Psoas muscle (tissue), 8 donors: Measurements from ENCODE around the gene CNTRL. TPM values are rescaled to one million over a fixed set of nuclear protein-coding genes. Genes with fewer than 3 reads are reported as not detected.

Source experiments
- ATAC-seq, 4 donors: fragments of 200-7000 bp; cut with Tn5 transposase; one replicate each; pipeline ENCODE4 v1.9.1; 2020; ENCODE audit warnings: moderate library complexity in 3 of 4, mild to moderate bottlenecking in 2 of 4
- DNase-seq, 2 donors: peaks; one replicate each; pipeline ENCODE4 v3.0.0-alpha.2; 2020
- H3K27ac ChIP-seq: fragments of 200-600 bp; one replicate; pipeline ENCODE4 v1.8.0; 2022
- H3K27me3 ChIP-seq, 3 donors: fragments of 200-600 bp in 1 of 3; one replicate each; pipeline versions ENCODE4 v1.6.1 to v1.8.0; 2013 to 2022; ENCODE audit warnings: low read length in 2 of 3, mild to moderate bottlenecking in 2 of 3, moderate library complexity in 1 of 3; ENCODE audit not compliant: insufficient read depth in 3 of 3
- H3K36me3 ChIP-seq, 2 donors: fragments of 200-600 bp in 1 of 2; one replicate each; pipeline versions ENCODE4 v1.6.1 to v1.8.0; 2013 to 2022; ENCODE audit warnings: low read depth in 1 of 2, mild to moderate bottlenecking in 1 of 2, moderate library complexity in 1 of 2; ENCODE audit not compliant: insufficient read depth in 1 of 2
- H3K4me1 ChIP-seq: fragments of 200-600 bp; one replicate; pipeline ENCODE4 v1.8.0; 2022
- H3K4me3 ChIP-seq: fragments of 200-600 bp; one replicate; pipeline ENCODE4 v1.8.0; 2022; ENCODE audit warnings: mild to moderate bottlenecking
- H3K9me3 ChIP-seq: fragments of 200-600 bp; one replicate; pipeline ENCODE4 v1.8.0; 2022
- WGBS, 3 donors: extraction: QIAGEN DNeasy Blood & Tissue Kit; methylation state at CpG; one replicate each; pipeline versions ENCODE4 v1.1.6 to v1.1.7; 2013; 5-methylcytosine and 5-hydroxymethylcytosine counted together
- intact Hi-C, 2 donors: fragments of 100-400 bp; cut with DNase I; formaldehyde crosslinking; loops; one replicate each; pipeline versions ENCODE4 v1.11.0 to v1.14.2; 2022
- polyA plus RNA-seq, 3 donors: library from polyadenylated mRNA; stranded (reverse); fragments of 200-250 nt; gene quantifications; one replicate each; pipeline ENCODE4 v1.2.3, GENCODE V29; 2013
- total RNA-seq, 4 donors: library from RNA; stranded (reverse); fragmentation: NEBNext Ultra II Directional in 2 of 4; extraction: Animal tissue kit (Norgen Biotek cat#: 25700) in 2 of 4; gene quantifications; one replicate each; pipeline versions ENCODE4 v1.2.1 to v1.2.4, GENCODE V29; 2021 to 2023
- TF ChIP-seq, protein P1 (sequence below): fragments of 200-600 bp; IDR thresholded peaks from one replicate; pipeline ENCODE4 v1.8.0; 2022; ENCODE audit warnings: antibody characterized with exemption
- donor health status: healthy with polysubstance abuse.
- donor health status: DM: no; HTN: no; CAD: no; lungs with moderate emphysema.
- donor health status: Bipolar disorder and iron deficiency.
- donor health status: healthy.
- donor health status: DM: yes; HTN: yes; CAD: no.
- donor health status: DM: no; HTN: no; CAD: no.
- donor health status: DM: no; HTN: no; CAD: no.
- donor health status: DM: yes; HTN: yes; CAD: no.

CNTRL gene
- total and polyA plus RNA-seq, 7 donors = 1.00 to 2.4 (median 1.3) TPM

DNA sequence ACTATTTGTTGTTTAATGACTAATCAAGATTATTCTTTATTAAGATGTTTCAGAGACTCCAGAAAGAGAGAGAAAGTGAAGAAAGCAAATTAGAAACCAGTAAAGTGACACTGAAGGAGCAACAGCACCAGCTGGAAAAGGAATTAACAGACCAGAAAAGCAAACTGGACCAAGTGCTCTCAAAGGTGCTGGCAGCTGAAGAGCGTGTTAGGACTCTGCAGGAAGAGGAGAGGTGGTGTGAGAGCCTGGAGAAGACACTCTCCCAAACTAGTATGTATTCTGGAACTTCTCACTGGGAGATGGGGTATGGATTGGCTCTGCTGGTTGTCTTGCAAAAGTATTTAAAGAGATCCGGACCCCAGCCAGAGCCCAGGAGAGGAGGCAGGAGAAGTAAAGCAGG is 93.3 kb downstream of the CNTRL start:
- DNase-seq (no peak), ATAC-seq (no peak)
- Histone ChIP-seq H3K36me3 (peaks cover 13 to 67% of the 10 kb centered on the region in 2 donors), H3K9me3 (no peaks in the 10 kb centered on the region), H3K27ac (no peak overlapping the region), H3K27me3 (no peaks in the 10 kb centered on the region), H3K4me3 (no peak overlapping the region), H3K4me1 (no peaks in the 10 kb centered on the region)
- intact Hi-C loops = no loop called here
- TF ChIP-seq, protein P1, sequence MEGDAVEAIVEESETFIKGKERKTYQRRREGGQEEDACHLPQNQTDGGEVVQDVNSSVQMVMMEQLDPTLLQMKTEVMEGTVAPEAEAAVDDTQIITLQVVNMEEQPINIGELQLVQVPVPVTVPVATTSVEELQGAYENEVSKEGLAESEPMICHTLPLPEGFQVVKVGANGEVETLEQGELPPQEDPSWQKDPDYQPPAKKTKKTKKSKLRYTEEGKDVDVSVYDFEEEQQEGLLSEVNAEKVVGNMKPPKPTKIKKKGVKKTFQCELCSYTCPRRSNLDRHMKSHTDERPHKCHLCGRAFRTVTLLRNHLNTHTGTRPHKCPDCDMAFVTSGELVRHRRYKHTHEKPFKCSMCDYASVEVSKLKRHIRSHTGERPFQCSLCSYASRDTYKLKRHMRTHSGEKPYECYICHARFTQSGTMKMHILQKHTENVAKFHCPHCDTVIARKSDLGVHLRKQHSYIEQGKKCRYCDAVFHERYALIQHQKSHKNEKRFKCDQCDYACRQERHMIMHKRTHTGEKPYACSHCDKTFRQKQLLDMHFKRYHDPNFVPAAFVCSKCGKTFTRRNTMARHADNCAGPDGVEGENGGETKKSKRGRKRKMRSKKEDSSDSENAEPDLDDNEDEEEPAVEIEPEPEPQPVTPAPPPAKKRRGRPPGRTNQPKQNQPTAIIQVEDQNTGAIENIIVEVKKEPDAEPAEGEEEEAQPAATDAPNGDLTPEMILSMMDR = no peak
- WGBS, 3 donors = 74 to 84% (median 83%) methylated on average over 2 of the region's 2 CpGs

DNA sequence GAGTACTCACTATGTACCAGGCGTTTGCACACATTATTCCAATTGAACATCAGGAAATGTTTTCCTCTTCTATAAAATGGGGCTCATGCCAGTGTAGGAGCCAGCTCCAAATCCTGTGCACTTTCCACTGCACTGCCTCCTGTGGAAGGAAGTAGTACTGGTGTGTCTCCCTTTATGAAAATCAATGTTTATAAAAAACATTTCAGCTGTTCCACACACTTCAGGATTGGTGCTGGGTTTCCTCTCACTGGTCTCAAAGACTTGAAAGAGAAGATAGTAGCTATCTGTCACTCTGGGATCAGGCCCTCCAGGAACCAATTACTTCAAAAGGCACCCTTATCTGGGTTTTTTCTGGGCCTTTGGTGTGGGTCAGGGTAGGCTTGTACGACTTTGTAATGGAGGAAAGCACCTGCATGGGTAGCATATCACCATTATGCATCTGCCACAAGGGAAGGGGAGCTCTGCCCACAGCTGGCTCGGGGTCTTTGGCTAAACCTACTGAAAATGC is 94.4 kb downstream of the CNTRL start:
- Histone ChIP-seq H3K4me1 (no peaks in the 10 kb centered on the region), H3K36me3 (peaks cover 17 to 75% of the 10 kb centered on the region in 2 donors), H3K4me3 (no peak overlapping the region), H3K27me3 (no peaks in the 10 kb centered on the region), H3K27ac (no peak overlapping the region), H3K9me3 (no peaks in the 10 kb centered on the region)
- WGBS, 3 donors = 76 to 81% (median 76%) methylated on average over 3 of the region's 3 CpGs
- ATAC-seq = peak in 1 of 4 donors; percentile 45
- intact Hi-C loops = no loop called here
- DNase-seq = no peak
- TF ChIP-seq, protein P1 = peak; percentile 25

DNA sequence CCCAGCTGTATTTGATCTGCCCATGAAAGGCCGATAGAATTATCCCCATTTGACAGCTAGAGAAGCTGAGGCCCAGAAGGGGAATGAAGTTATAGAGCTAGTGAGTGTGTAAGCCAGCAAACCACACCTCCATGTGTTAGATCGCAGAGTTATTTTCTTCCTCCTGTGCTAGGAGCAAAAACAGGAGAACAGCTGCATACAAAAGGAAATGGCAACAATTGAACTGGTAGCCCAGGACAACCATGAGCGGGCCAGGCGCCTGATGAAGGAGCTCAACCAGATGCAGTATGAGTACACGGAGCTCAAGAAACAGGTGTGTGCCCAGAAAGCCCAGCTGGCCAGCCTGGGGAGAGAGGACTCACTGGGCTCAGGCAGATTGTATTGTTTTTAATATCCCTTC is 96.5 kb downstream of the CNTRL start:
- no peak overlapping the region for H3K27ac ChIP-seq
- TF ChIP-seq, protein P1 = no peak
- no peaks in the 10 kb centered on the region for H3K9me3 ChIP-seq
- no peak overlapping the region for H3K4me3 ChIP-seq
- H3K4me1 ChIP-seq = no peaks in the 10 kb centered on the region
- intact Hi-C loops = no loop called here
- DNase-seq (no peak), ATAC-seq (no peak)
- no peaks in the 10 kb centered on the region for H3K27me3 ChIP-seq
- WGBS, 3 donors = 74 to 84% (median 74%) methylated on average over 5 of the region's 5 CpGs
- H3K36me3 ChIP-seq = peaks cover 17 to 80% of the 10 kb centered on the region in 2 donors

DNA sequence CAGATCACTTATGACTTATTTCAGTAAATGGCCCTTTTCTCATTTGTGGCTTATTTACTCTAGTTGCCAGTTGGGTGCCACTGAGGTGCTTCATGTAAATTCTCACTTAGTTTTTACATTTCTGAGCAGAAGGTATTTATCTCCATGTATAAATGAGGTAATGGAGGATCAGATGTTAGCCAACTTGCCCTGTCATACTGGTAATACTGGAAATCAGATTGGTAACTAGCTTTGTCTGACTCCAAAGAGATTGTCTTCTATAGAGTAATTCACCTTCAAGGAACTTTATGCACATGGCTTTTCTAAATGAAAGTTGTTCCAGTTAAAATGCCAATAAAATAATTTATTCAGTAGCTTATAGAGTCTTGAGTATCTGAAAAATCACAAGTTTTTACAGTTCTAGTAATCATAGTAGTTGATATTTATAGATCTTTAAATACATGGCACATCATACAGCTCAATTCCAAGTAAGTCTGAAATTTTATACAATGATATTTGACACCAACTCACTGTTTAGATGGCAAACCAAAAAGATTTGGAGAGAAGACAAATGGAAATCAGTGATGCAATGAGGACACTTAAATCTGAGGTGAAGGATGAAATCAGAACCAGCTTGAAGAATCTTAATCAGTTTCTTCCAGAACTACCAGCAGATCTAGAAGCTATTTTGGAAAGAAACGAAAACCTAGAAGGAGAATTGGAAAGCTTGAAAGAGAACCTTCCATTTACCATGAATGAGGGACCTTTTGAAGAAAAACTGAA is 98.2 kb downstream of the CNTRL start:
- H3K36me3 ChIP-seq = peaks cover 17 to 81% of the 10 kb centered on the region in 2 donors
- no peak for ATAC-seq
- H3K27me3 ChIP-seq = no peaks in the 10 kb centered on the region
- 84 to 100% (median 86%) methylated on average over 1 of the region's 1 CpG for WGBS, 3 donors
- intact Hi-C loops = no loop called here
- no peak overlapping the region for H3K27ac ChIP-seq
- TF ChIP-seq, protein P1 = no peak
- no peaks in the 10 kb centered on the region for H3K4me1 ChIP-seq
- no peak for DNase-seq
- H3K9me3 ChIP-seq = no peaks in the 10 kb centered on the region
- H3K4me3 ChIP-seq = no peak overlapping the region
